Measurements from ENCODE around the gene DHCR7.
"Not testable (repeated sequence)": the region's sequence is repeated elsewhere in the genome, so short reads cannot be mapped to it uniquely, and the experiment has no call there.

Gene DHCR7

DNA sequence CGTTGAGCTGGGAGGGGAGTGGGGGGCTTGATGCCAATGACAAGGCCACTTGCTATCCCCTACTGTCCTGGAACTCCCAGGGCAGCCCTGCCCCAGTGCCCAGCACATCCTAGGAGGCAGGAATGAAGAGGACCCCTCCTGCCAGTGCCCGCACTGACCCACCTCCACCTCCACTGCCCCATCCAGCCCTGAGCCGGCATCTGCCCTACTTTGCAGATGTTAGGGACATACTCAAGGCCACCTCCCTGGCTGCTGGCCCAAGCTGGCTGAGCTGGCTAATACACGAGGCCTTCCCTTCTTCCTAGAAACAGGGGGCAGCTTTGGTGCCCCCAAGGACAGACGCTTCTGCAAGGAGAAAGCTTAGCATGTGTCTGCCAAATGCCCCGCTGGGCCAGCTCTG, 10.8 kb downstream of the DHCR7 start:
- DNase-seq (ENCODE audit: low spot score), result no peak

GRCh38 chr11:71436861-71437260, 11.3 kb downstream of the DHCR7 start:
- no peak for DNase-seq (ENCODE audit: low spot score)

DNA sequence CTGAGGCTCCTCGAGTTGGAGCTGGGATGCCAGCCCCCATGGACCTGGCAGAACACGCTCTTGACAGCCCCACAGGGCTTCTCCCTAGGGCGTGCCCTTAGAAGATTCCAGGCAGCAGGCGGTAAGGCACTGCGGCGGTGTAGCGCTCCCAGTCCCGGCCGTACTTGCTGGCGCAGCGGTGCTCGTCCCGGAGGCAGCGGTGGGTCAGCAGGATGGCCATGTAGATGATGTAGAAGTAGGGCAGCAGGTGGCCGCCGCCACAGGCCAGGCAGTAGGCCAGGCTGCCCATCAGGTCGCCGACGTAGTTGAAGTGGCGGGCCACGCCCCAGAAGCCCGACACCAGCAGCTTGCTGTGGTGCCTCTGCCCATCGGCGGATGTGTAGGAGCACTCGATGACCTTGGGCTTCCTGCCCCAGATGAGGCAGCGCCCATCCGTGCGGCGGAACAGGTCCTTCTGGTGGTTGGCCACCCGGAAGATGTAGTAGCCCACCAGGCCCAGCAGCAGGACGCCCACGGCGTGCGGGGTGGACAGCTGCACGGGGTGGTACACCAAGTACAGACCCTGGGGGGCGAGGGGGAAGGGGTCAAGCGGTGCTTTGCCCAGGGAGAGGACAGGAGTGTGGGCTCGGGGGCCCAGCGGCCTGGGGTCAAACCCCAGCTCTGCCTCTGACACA, 12.8 kb downstream of the DHCR7 start:
- no peak for DNase-seq (ENCODE audit: low spot score)

- DNase-seq (ENCODE audit: low spot score), result no peak
These were observed 13.5 kb downstream of the DHCR7 start for GRCh38 chr11:71434576-71435130.

GRCh38 chr11:71433648-71434450, 14.3 kb downstream of the DHCR7 start:
- DNase-seq (ENCODE audit: low spot score), result no peak

DNA sequence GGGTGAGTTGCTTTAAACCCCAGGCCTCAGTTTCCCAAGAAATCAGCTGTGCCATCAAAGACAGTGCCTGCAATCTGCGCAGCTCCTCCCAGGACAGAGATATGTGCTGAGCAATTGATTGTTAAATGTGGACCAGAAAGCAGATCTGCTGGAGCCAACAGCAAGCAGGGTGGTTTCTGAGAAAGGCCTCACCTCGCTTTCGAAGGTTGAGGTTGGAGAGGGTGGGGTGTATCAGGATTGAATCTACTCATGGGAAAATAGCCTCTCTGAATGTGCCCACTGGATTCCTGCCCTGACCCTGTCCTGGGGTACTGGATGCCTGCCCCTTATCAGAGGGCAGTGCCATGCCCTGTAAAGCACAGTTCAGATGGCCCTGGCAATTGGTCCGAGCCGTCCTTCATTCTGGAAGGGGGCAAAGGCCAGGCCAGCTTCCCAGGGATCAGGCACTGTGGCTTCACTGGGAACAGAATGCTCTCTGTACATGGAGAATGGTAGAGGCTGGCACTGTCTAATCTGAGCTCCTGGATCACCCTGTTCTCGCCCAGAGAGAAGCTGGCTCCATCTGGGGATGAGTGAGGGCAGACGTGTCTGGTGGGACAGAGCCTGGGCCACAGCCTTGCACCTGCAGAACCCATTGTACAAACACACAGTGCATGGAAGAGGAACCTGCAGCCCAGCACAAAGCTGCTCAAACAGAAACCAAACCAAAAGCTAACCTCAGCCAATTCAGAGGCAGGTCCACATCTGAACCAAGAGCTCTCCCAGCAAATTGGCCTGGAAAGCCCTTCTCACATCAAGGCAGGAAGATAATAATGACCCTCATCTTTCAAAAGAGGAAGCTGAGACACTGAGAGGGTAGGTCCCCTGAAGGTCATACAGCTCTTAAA, 15.2 kb downstream of the DHCR7 start:
- no peak for DNase-seq (ENCODE audit: low spot score)

DNA sequence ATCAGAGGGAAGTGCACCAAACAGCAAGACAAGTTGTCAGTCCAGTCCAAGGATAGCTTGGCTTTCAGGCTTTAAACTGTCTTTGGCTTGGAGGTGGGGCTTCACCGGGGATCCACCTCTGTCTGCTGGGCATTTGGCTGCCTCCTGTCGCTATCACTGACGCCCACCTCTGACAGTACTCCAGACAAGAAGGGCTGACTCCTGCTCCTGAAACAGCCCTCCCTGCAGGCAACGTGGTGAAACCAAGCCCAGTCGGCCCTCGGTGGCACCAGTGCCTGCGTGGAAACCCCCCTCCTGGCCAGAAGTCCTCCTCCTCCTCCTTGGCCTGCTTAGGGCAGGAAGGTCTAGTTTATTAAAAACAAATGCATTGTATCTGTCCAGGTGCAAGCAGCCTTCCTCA, 16.9 kb downstream of the DHCR7 start:
- DNase-seq (ENCODE audit: low spot score), result no peak

- DNase-seq (ENCODE audit: low spot score), result no peak
These were observed 18.0 kb downstream of the DHCR7 start for GRCh38 chr11:71430166-71430565.

DNA sequence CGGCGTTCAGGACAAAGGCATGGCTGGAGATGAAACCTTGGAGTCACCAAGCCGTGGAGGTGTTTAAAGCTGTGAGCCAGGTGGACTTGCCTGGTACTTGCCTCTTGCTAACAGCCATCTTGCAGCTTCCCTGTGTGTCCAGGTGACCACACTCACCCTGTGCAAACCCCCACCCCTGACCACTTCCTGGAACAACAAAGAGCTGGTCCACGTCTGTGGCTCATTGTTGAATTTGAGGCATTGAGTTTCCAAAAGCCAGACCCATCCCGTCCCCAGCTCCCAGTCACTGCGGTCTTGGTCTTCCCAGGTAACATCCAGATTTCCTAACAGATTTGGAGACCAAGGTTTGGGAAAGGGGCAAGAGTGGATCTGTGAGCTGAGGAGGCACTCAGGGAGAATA, 18.5 kb downstream of the DHCR7 start:
- no peak for DNase-seq (ENCODE audit: low spot score)

GRCh38 chr11:71428861-71429435, 19.2 kb downstream of the DHCR7 start:
- no peak for DNase-seq (ENCODE audit: low spot score)

- DNase-seq (ENCODE audit: low spot score), result no peak
These were observed 21.8 kb downstream of the DHCR7 start for GRCh38 chr11:71426413-71426812.

- no peak for DNase-seq (ENCODE audit: low spot score)
These were observed 22.3 kb downstream of the DHCR7 start for GRCh38 chr11:71425860-71426259.

GRCh38 chr11:71425409-71425808, 22.8 kb downstream of the DHCR7 start:
- no peak for DNase-seq (ENCODE audit: low spot score)

DNA sequence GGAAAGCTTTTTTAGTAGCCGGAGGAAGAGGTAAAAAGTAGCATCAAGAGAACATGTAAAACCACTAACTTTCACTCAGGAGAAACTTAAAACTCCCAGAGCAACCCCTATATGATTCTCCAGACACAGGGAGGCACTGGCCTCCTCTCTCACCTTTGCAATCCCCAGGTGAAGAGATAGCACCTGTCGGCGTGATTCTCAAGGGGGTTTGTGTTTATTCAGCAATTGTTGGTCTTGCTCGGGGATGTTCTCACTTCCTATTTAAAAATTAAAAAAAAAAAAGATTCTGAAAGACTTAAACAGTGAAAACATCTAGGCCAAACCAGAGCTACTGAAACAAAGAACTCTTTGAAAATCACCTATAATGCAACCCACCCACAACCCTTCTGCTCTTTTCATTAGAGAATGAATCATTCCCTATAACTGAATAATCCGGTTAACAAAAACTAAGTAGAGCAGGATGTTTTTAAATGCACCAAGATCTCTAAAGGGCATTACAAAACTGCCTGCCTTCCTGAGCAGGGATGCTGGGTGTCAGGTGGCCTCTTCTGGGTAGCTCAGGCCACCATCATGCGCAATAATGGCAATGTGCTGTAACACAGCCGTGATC, 24.9 kb downstream of the DHCR7 start:
- DNase-seq (ENCODE audit: low spot score), result no peak

DNA sequence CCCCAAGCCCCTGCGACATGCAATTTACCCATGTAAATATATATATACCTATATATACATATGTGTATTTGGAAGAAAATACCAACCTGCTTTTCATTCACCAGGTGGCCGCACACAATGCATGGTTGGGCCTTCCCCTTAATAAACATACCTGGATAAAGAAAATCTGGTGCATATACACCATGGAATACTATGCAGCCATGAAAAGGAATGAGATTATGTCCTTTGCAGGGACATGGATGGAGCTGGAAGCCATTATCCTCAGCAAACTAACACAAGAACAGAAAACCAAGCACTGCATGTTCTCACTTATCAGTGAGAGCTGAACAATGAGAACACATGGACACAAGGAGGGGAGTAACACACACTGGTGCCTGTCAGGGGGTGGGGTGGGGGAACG, 25.9 kb downstream of the DHCR7 start:
- DNase-seq (ENCODE audit: low spot score), result not testable (repeated sequence)

GRCh38 chr11:71421392-71421950, 26.7 kb downstream of the DHCR7 start:
- no peak for DNase-seq (ENCODE audit: low spot score)

- DNase-seq (ENCODE audit: low spot score), result no peak
These were observed 27.5 kb downstream of the DHCR7 start for GRCh38 chr11:71420455-71421241.

DNA sequence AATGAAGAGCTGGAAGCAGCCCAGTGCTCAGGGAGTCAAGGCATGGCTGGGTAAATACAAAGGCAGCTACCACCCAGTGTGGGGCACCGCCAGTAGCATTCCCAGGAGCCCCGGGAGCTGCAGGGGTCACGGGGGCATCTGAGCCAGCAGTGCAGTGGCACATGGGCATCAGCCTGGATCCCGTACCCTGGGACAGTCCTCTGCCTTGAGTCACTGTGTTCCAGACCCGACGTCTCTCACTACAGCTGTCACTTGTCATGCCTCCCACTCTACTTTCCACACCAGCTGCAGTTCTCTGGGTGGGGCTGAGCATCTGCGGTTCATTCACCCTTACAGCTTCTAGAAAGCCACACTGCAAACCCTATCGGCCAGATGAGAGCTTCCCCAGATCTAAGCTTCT, 29.6 kb downstream of the DHCR7 start:
- DNase-seq (ENCODE audit: low spot score), result no peak

DNA sequence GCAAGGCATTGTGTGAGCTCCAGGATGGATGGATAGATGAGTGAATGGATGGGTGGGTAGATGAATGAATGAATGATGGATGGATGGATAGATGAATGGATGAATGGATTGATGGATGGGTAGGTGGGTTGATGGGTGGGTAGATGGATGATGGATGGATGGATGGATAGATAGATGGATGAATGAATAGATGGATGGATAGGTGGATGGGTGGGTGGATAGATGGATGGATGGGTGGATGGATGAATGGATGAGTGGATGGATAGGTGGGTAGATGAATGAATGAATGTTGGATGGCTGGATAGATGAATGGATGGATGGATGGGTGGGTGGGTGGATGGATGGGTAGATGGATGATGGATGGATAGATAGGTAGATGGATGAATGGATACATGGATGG, 33.5 kb downstream of the DHCR7 start:
- no peak for DNase-seq (ENCODE audit: low spot score)

- no peak for DNase-seq (ENCODE audit: low spot score)
These were observed 37.7 kb downstream of the DHCR7 start for GRCh38 chr11:71410363-71410966.

Data from CD4-positive, alpha-beta T cell treated with Interleukin-15 for 4 hours (primary cell).